HL-60 (cell line): Measurements from ENCODE around the gene PTPRC.

Experiments
- GABPA ChIP-seq: IDR thresholded peaks from 2 replicates; pipeline ENCODE4 v1.6.1; 2012; ENCODE audit warnings: low read depth
- POLR2AphosphoS5 ChIP-seq: IDR thresholded peaks from 2 replicates; pipeline ENCODE4 v1.6.1; 2012; ENCODE audit warnings: low read depth
- REST ChIP-seq: IDR thresholded peaks from 2 replicates; pipeline ENCODE4 v1.6.1; 2012; ENCODE audit warnings: low read depth; ENCODE audit not compliant: insufficient replicate concordance
- SPI1 ChIP-seq: IDR thresholded peaks from 2 replicates; pipeline ENCODE4 v1.6.1; 2012; ENCODE audit warnings: low read depth, mild to moderate bottlenecking, borderline replicate concordance
- TF ChIP-seq, protein P1 (sequence below): IDR thresholded peaks from one replicate; pipeline ENCODE4 v1.5.1; 2011; ENCODE audit warnings: low read length, control low read depth, inconsistent platforms; ENCODE audit not compliant: insufficient read depth

- TF ChIP-seq, protein P1, sequence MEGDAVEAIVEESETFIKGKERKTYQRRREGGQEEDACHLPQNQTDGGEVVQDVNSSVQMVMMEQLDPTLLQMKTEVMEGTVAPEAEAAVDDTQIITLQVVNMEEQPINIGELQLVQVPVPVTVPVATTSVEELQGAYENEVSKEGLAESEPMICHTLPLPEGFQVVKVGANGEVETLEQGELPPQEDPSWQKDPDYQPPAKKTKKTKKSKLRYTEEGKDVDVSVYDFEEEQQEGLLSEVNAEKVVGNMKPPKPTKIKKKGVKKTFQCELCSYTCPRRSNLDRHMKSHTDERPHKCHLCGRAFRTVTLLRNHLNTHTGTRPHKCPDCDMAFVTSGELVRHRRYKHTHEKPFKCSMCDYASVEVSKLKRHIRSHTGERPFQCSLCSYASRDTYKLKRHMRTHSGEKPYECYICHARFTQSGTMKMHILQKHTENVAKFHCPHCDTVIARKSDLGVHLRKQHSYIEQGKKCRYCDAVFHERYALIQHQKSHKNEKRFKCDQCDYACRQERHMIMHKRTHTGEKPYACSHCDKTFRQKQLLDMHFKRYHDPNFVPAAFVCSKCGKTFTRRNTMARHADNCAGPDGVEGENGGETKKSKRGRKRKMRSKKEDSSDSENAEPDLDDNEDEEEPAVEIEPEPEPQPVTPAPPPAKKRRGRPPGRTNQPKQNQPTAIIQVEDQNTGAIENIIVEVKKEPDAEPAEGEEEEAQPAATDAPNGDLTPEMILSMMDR: no peak
- TF ChIP-seq REST: no peak
- no peak for TF ChIP-seq POLR2AphosphoS5
- no peak for TF ChIP-seq SPI1
- TF ChIP-seq GABPA: no peak
Measured at GRCh38 chr1:198679535-198680173, 40.8 kb downstream of the PTPRC start.
